GM18858 (cell line): Measurements from ENCODE around the gene COL9A3.
"Not testable (repeated sequence)": the region's sequence is repeated elsewhere in the genome, so short reads cannot be mapped to it uniquely, and the experiment has no call there.

Experiments
- ATAC-seq: cut with Tn5 transposase; IDR thresholded peaks from one replicate; pipeline ENCODE4 v1.9.1; 2021; ENCODE audit not compliant: unreplicated experiment

COL9A3 gene

GRCh38 chr20:62852841-62853240 is 36.0 kb downstream of the COL9A3 start:
- no peak for ATAC-seq

- not testable (repeated sequence) for ATAC-seq
Observed at GRCh38 chr20:62853304-62853703, 36.5 kb downstream of the COL9A3 start.

- no peak for ATAC-seq
Observed at GRCh38 chr20:62854121-62854520, 37.3 kb downstream of the COL9A3 start.

GRCh38 chr20:62855120-62855519 is 38.3 kb downstream of the COL9A3 start:
- no peak for ATAC-seq

GRCh38 chr20:62856931-62857619 is 40.2 kb downstream of the COL9A3 start:
- ATAC-seq: no peak

- no peak for ATAC-seq
Observed at GRCh38 chr20:62858058-62858830, 41.4 kb downstream of the COL9A3 start.

- no peak for ATAC-seq
Observed at GRCh38 chr20:62859721-62860120, 42.9 kb downstream of the COL9A3 start.

- ATAC-seq: no peak
Observed at GRCh38 chr20:62860391-62860923, 43.6 kb downstream of the COL9A3 start.

- no peak for ATAC-seq
Observed at GRCh38 chr20:62860924-62861691, 44.3 kb downstream of the COL9A3 start.

- ATAC-seq: no peak
Observed at GRCh38 chr20:62861726-62862336, 45.0 kb downstream of the COL9A3 start, which contains the start of gene TCFL5. Gene TCFL5, minus strand, starts transcription at chr20:62861822. Its CDS starts 152 bp downstream, at chr20:62861670.

- no peak for ATAC-seq
Observed at GRCh38 chr20:62864207-62864606, 47.4 kb downstream of the COL9A3 start.

GRCh38 chr20:62872184-62872847 is 55.5 kb downstream of the COL9A3 start:
- no peak for ATAC-seq

- no peak for ATAC-seq
Observed at GRCh38 chr20:62872862-62873261, 56.0 kb downstream of the COL9A3 start.

GRCh38 chr20:62873280-62873679 is 56.4 kb downstream of the COL9A3 start:
- ATAC-seq: no peak

GRCh38 chr20:62873681-62874031 is 56.8 kb downstream of the COL9A3 start:
- ATAC-seq: not testable (repeated sequence)

GRCh38 chr20:62874964-62875344 is 58.1 kb downstream of the COL9A3 start:
- no peak for ATAC-seq

GRCh38 chr20:62875419-62876361 is 58.8 kb downstream of the COL9A3 start:
- no peak for ATAC-seq

GRCh38 chr20:62876501-62876901 is 59.7 kb downstream of the COL9A3 start:
- no peak for ATAC-seq
